Inflammatory macrophage treated with lipopolysaccharide for 4 hours (primary cell): Measurements from ENCODE around the gene MAD1L1.
"Not testable (repeated sequence)": the region's sequence is repeated elsewhere in the genome, so short reads cannot be mapped to it uniquely, and the experiment has no call there.

ENCODE experiments used
- DNase-seq: peaks from one replicate; pipeline ENCODE4 v3.0.0-alpha.2; 2020

Gene MAD1L1

GRCh38 chr7:1851721-1852516, 380.8 kb downstream of the MAD1L1 start:
- DNase-seq = no peak

DNA sequence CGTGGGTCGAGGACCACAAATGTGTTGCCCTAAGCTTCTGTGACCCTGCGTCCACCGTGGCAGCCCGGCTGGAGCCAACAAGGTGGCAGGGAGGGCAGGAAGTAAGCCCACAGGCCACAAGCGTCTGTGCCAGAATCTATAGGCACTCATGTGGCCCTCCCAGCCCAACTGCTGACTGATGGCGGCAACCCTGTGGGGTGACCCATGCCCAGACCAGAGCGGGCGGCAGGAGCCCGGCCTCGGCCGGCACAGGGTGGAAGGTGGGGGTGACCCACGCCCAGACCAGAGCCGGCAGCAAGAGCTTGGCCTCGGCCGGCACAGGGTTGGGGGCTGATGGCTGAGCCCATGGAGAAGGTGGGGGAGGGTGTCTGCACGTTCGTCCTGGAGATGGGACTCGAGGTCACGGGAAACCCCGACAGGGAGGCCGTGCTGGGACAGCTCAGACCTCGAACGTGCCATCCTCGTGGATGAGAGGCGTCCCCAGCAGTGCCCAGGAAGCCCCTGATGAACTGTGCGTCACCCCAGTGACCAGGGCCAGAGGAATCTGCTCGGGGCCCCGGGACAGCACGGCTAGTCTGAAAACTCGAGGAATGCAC, 381.7 kb downstream of the MAD1L1 start:
- no peak for DNase-seq

GRCh38 chr7:1850111-1850975, 382.4 kb downstream of the MAD1L1 start:
- DNase-seq = no peak

GRCh38 chr7:1849351-1850041, 383.2 kb downstream of the MAD1L1 start:
- no peak for DNase-seq

- no peak for DNase-seq
Observed at GRCh38 chr7:1848911-1849311, 383.8 kb downstream of the MAD1L1 start.

DNA sequence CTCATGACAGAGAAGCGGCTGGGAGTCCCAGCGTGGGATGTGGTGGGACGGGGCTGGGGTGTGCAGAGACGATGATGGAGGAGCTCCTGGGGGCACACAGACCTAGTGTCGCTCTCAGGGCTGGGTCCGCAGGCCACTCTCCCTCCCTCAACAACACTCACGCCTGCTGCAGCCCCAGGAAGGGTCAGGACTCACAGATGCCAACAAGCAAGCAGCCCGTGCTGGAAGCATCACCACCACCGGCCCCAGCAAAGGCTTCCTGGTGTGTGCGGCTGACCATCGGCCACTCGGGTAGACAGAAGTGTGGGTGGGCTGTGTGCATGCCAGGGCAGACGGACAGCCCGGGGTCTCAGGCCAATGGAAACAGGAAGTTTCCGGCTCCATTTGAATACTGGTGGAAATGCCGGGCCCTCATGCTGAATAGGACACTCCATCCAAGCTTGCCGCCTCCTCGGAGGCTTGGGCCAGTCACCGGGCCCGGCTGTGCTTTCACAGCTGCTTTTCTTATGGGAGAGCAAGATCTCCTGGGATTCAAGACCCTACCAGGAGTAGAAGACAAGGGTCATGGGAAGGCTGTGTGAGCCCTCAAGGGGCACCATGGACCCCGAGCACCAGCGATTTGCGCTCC, 384.6 kb downstream of the MAD1L1 start:
- DNase-seq = no peak

DNA sequence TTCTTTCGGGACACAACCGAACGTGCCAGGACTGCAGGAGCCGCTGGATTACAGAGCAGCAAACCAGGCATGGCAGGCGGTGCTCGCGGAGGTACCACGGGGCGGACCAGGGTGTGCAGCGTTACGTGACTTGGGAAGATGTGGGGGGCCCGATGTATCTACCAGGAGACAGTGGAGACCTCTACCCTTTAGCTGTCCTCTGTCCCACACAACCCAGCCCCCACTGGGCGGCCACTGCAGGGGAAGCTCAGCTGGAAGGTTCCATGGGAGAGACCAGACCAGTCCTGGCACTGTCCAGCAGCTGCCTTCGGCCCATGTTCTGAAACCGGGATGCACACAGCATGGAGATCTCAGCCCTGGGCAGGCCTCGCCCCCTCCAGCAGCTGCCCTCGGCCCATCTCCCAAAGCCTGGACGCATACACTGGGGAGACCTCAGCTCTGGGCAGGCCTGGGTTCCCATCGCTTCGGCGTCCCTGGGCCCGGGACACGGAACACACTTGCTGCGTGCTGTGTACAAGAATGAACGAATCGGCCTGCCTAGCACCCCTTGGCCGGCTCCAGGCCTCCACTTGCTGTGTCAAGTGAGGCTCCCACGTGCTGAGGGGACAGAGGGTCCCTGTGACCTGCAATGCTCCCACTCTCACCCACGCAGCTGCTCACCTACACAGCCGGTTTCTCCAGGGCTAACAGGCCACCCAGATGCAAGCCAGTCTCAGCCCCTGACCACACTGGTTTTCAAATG, 385.3 kb downstream of the MAD1L1 start:
- no peak for DNase-seq

DNA sequence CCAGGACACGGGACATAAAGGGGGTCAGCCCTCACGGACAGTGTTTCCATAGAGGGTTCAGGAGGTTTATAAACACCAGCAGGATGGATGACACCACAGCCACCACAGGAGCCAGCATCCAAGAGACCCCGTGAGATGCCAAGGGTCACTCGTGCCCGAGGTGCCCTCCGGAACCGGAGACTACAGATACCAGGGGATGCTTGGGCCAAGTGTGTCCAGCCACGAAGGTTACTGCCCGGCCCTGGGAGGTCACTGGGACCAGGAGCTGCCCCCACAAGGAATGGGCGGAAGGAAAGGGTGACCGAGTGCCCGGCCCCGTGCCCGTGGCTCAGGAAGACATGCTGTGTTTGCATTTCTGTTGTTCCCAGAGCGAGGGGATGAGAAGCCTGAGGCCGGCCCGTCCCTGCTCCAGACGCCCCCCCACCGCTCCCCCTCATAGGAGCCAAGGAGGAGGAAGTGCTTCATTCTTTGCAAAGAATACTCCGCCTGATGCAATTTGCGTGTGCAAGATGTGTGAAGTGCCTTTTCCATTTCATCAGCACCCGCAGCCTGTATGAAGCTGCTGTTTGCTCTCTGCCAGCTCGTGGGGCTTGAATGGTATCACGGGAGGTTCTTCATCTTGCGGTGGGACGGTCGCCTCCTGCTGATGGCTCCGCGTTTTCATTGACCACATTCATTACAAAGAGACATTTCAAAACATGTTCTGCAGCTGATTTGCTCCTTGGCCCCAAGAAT, 386.2 kb downstream of the MAD1L1 start:
- DNase-seq = no peak

- no peak for DNase-seq
Observed at GRCh38 chr7:1845536-1846311, 387.0 kb downstream of the MAD1L1 start.

DNA sequence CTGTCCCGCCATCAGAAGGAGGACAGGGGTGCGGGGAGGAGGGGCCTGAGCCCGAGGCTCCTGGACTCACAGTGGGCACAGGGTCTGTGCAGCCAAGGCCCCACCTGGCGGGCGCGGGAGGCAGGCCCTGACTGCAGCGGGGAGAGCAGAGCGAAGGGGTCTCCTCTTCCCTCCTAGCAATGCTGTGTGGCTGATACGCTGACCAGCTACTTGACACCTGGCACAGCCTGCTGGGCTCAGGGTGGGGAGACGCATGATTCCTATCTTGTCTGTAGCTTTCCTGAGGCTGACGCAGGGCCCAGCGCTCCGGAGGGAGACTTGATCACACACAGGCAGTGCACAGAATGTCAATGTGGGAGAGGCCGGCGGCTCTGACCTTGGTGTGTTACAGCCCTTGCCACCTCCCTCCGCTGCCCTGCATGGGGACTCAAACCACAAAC, 387.8 kb downstream of the MAD1L1 start:
- DNase-seq = no peak

DNA sequence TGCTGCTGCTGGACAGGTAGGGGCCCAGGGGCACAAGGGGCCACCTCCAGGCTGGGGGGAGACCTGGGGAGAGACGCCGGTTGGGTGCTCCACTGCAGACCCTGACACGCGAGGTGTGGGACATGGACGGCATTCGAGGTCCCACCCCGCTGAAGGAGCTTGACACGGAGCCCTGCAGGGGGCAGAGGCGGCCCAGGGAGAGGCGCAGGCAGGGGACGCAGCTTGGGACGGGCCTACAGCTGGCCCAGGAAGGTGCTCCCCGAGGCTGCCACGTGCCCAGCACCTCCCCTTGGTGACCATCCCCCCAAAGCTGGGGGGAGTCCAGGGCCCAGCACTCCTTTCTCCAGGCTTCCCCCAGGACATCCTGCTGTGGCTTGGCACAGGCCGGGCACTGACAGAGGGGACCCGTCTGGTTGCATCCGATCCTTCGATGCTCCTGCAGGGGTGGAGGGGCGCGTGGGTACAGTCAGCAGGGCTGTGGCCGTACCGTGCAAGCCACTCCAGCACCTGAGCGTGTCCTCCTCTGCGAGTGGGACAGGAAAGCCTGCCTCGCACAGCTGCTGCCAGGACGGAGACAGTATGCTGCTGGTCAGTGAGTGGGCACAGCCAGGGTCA, 388.3 kb downstream of the MAD1L1 start:
- DNase-seq = no peak

DNA sequence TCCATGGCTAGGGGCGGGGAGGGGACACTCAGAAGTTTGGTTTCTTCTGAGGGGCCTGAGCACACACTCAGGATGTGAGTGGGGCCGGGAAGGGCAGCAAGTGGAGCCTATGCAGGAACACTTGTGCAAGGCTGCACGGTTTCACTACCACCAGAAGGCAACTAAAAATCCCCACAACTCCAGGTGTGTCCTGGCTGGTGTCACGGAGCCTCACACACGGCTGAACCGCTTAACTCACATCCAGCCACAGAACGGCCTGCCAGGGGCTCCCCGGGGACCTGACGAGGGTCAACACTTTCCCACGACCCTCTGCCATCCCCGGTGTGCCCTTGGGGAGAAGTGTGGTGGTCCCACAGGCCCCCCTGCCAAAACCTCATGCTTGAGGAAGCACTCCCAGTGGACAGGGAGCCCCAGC, 388.8 kb downstream of the MAD1L1 start:
- no peak for DNase-seq

- DNase-seq = no peak
Observed at GRCh38 chr7:1843271-1843861, 389.4 kb downstream of the MAD1L1 start.

DNA sequence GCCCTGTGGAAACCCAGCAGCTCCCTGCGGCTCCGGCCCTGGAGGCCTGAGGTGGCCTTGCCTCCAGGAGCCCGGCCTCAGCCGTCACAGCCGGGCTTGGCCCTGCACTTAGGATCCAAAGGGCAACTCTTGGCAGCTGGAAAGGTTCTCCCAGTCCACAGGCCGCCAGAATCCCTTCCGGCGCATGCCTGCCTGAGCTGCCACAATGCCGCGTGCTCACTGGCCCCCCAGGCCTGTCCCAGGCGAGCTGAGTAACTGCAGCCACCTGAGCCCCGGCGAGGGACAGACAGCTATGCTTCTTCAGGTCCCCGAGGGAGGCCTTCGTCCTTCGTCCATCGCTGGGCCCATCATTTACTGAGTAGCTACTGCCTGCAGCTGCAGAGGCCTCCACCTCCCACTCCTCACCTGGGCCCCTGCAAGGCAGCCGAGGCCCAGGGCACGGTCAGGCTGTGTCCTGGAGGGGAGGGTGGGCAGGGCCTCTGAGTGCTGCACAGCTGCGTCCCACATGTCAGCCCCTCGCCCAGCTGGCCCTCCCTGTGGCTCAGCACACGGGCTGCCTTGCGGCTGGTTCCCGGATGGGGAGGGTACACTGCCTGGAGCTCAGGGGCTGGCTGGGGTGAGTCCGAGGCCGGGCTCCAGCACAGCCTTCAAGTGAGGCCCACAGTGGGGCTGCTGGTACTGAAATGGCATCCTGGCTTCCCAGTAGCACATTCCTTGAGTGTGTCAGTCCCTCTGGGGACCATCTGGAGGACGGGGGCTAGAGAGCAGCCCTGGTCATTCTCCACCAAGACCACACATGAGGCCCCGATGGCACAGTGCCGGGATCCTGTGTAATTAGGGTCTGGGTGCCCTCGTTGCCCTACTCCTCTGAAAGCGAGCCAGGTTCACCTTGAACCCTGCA, 390.2 kb downstream of the MAD1L1 start:
- DNase-seq = no peak

DNA sequence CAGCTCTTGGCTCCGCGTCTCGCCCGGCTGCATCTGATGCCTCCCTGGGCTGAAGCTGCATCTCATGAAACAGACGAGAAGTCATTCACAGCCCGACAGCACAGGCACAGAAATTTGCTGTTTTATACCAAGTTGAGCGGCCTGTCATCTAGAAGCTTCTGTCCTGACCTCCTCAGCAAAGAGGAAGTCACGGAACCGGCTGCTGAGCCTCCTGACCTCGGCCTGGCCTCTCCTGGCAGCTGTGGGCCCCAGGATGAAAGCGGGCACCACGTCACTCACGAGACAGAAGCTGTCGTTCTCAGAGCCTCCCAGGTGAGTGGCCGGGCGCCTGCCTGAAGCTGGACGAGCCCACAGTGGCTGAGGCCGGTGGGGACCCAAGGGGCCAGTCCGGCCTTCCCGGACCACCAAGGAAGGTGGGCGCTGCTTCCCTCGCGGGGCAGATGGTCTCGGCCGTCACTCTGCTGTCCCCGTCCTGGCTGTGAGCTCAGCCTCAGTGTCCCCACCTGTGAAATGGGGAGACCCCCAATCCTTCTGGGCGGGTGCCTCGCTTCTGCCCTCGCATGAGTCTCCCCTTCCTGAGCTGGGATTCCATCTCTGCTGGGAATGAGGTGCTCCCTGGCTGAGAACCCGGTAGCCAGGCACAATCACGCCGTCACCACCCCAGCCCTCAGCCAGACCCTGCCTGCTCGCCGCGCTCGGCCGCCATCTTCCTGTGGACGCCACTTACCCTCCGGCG, 391.3 kb downstream of the MAD1L1 start:
- DNase-seq = not testable (repeated sequence)

DNA sequence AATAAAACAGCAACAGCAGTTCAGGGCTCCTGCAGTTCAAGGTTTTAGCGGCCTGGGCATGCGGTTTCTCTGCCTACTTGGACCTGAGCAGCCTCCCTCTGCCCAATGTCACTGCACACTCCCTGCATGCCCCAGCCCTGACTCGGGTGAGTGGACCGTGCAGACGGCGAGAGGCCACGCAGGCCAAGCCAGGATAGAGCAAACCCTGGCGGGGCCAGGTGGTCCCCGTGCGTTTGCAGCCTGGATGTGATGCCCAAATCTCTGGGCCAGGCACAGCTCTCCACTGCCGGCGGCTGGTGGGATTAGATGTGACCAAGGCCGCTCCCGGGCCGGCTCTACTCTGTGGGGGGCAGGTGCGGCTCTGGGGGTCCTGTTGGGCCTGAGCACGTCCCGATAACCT, 392.0 kb downstream of the MAD1L1 start:
- DNase-seq = not testable (repeated sequence)

DNA sequence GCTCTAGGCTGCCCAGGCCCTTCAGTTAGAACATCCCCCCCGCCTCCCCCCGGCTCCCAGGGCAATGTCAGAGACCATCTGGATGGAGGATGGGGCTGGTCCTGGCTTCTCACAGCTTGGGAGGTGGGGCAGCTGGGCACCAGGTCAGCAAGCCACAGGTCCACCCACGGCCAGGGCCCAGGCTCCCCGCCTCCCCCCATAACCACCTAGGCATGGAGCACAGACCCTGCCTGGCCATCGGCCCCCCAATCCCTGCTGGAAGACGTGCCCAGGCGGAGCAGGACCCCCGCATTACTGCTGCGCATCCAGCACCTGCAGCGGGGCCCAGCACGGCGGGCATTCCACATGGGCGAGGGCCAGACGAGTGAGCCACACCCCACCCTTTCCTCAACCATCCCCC, 393.0 kb downstream of the MAD1L1 start:
- DNase-seq = no peak
